B cell (primary cell): Measurements from ENCODE around the gene SREBF1.

ENCODE experiments used
- CTCF ChIP-seq: fragments of 200-600 bp; IDR thresholded peaks from one replicate; pipeline ENCODE4 v1.8.0; 2022; ENCODE audit warnings: antibody characterized with exemption, mild to moderate bottlenecking
- EZH2 ChIP-seq: IDR thresholded peaks from 2 replicates; pipeline ENCODE4 v1.6.1; 2012; ENCODE audit warnings: borderline replicate concordance, low read depth, mild to moderate bottlenecking, moderate library complexity, low read length; ENCODE audit not compliant: insufficient read depth, poor library complexity, severe bottlenecking

- TF ChIP-seq CTCF (no peak), EZH2 (no peak)
These were observed 68.8 kb downstream of the SREBF1 start for GRCh38 chr17:17767887-17768418.
